Hippocampal formation (tissue), 2 donors: Measurements from ENCODE around the gene DAB2IP.

Experiments
- DNase-seq, 2 donors: peaks; one replicate each; lab custom pipeline; 2025; lab: John Stamatoyannopoulos, UW

Gene DAB2IP

GRCh38 chr9:121645003-121645402 is 6.4 kb upstream of the DAB2IP start:
- no peak for DNase-seq

GRCh38 chr9:121645853-121646807 is 5.3 kb upstream of the DAB2IP start:
- no peak for DNase-seq

- DNase-seq, result no peak
Measured at GRCh38 chr9:121646992-121647391, 4.4 kb upstream of the DAB2IP start.

- no peak for DNase-seq
Measured at GRCh38 chr9:121648172-121648571, 3.3 kb upstream of the DAB2IP start.

- no peak for DNase-seq
Measured at GRCh38 chr9:121648799-121649198, 2.6 kb upstream of the DAB2IP start.

- no peak for DNase-seq
Measured at GRCh38 chr9:121649476-121650216, 1.8 kb upstream of the DAB2IP start.

- DNase-seq, result no peak
Measured at GRCh38 chr9:121650217-121651007, 1.0 kb upstream of the DAB2IP start.

- DNase-seq, result no peak
Measured at GRCh38 chr9:121651008-121651294, 483 bp upstream of the DAB2IP start.

GRCh38 chr9:121652021-121652837 is 795 bp downstream of the DAB2IP start:
- no peak for DNase-seq

GRCh38 chr9:121652838-121653231 is 1.4 kb downstream of the DAB2IP start:
- no peak for DNase-seq

- DNase-seq, result no peak
Measured at GRCh38 chr9:121654499-121655140, 3.2 kb downstream of the DAB2IP start.

- DNase-seq, result no peak
Measured at GRCh38 chr9:121655231-121655755, 3.9 kb downstream of the DAB2IP start.

GRCh38 chr9:121656941-121657470 is 5.6 kb downstream of the DAB2IP start:
- no peak for DNase-seq

- DNase-seq, result no peak
Measured at GRCh38 chr9:121658166-121658565, 6.7 kb downstream of the DAB2IP start.

- DNase-seq, result no peak
Measured at GRCh38 chr9:121658591-121658990, 7.2 kb downstream of the DAB2IP start.

- DNase-seq, result no peak
Measured at GRCh38 chr9:121660367-121660766, 8.9 kb downstream of the DAB2IP start.

- no peak for DNase-seq
Measured at GRCh38 chr9:121660876-121661275, 9.4 kb downstream of the DAB2IP start.

GRCh38 chr9:121661328-121661727 is 9.9 kb downstream of the DAB2IP start:
- no peak for DNase-seq

- no peak for DNase-seq
Measured at GRCh38 chr9:121662359-121662758, 10.9 kb downstream of the DAB2IP start.

- DNase-seq, result no peak
Measured at GRCh38 chr9:121662891-121663580, 11.6 kb downstream of the DAB2IP start.
